Neural progenitor cell (in vitro differentiated cells): ENCODE measurements around the gene BLTP3A. TPM values are rescaled to one million over a fixed set of nuclear protein-coding genes. Genes with fewer than 3 reads are reported as not detected.
"Not testable (repeated sequence)": the region's sequence is repeated elsewhere in the genome, so short reads cannot be mapped to it uniquely, and the experiment has no call there.

Experiments
- DNase-seq: peaks from one replicate; pipeline ENCODE4 v3.0.0-alpha.2; 2016; ENCODE audit warnings: low spot score
- H2AFZ ChIP-seq: fragments of 200-600 bp; sonication (generic); replicated peaks from 2 replicates; pipeline ENCODE4 v1.6.1; 2016; ENCODE audit warnings: antibody characterized with exemption
- H3F3A ChIP-seq: fragments of 200-600 bp; sonication (generic); 2 replicates; pipeline ENCODE4 v1.6.1; 2016; ENCODE audit warnings: antibody characterized with exemption, low read depth
- H3K27ac ChIP-seq: fragments of 200-600 bp; sonication (generic); 2 replicates; pipeline ENCODE4 v1.5.1; 2016; ENCODE audit warnings: mild to moderate bottlenecking
- H3K27me3 ChIP-seq: fragments of 200-600 bp; sonication (generic); 2 replicates; pipeline ENCODE4 v1.6.1; 2016; ENCODE audit warnings: mild to moderate bottlenecking, moderate library complexity
- H3K36me3 ChIP-seq: fragments of 200-600 bp; sonication (generic); 2 replicates; pipeline ENCODE4 v1.5.1; 2016
- H3K4me1 ChIP-seq: fragments of 200-600 bp; sonication (generic); 2 replicates; pipeline ENCODE4 v1.6.1; 2016; ENCODE audit warnings: mixed run types
- H3K4me2 ChIP-seq: fragments of 200-600 bp; sonication (generic); 2 replicates; pipeline ENCODE4 v1.6.1; 2016
- H3K4me3 ChIP-seq: fragments of 200-600 bp; sonication (generic); 2 replicates; pipeline ENCODE4 v1.5.1; 2016
- H3K79me2 ChIP-seq: fragments of 200-600 bp; sonication (generic); 2 replicates; pipeline ENCODE4 v1.6.1; 2016; ENCODE audit warnings: low read depth
- H3K9ac ChIP-seq: fragments of 200-600 bp; sonication (generic); 2 replicates; pipeline ENCODE4 v1.6.1; 2016
- H3K9me3 ChIP-seq: fragments of 200-600 bp; sonication (generic); 2 replicates; pipeline ENCODE4 v1.5.1; 2016; ENCODE audit warnings: low read depth
- H4K20me1 ChIP-seq: fragments of 200-600 bp; sonication (generic); 2 replicates; pipeline ENCODE4 v1.6.1; 2016; ENCODE audit warnings: low read depth
- H3K27ac Mint-ChIP-seq: 3 replicates; pipeline ENCODE4 v1.8.0; 2021; ENCODE audit warnings: mixed read lengths
- H3K27me3 Mint-ChIP-seq: 2 replicates; pipeline ENCODE4 v1.8.0; 2022; ENCODE audit warnings: low read depth, mild to moderate bottlenecking, inconsistent platforms, moderate library complexity, mixed read lengths; ENCODE audit not compliant: insufficient read depth
- H3K36me3 Mint-ChIP-seq: 3 replicates; pipeline ENCODE4 v1.8.0; 2021; ENCODE audit warnings: mixed read lengths
- H3K4me1 Mint-ChIP-seq: 3 replicates; pipeline ENCODE4 v1.8.0; 2021; ENCODE audit warnings: mixed read lengths
- H3K4me3 Mint-ChIP-seq: 3 replicates; pipeline ENCODE4 v1.8.0; 2021; ENCODE audit warnings: mild to moderate bottlenecking, moderate library complexity, mixed read lengths
- H3K9me3 Mint-ChIP-seq: 3 replicates; pipeline ENCODE4 v1.8.0; 2020; ENCODE audit warnings: mixed read lengths
- CTCF ChIP-seq: fragments of 200-600 bp; sonication (generic); IDR thresholded peaks from 2 replicates; pipeline ENCODE4 v1.5.1; 2017; ENCODE audit warnings: antibody characterized with exemption, mild to moderate bottlenecking
- EZH2 ChIP-seq: fragments of 200-600 bp; sonication (generic); IDR thresholded peaks from 2 replicates; pipeline ENCODE4 v1.6.1; 2017; ENCODE audit warnings: antibody characterized with exemption, mild to moderate bottlenecking, moderate library complexity
- EZH2phosphoT487 ChIP-seq: fragments of 200-600 bp; sonication (generic); IDR thresholded peaks from 2 replicates; pipeline ENCODE4 v1.6.1; 2017; ENCODE audit warnings: antibody characterized with exemption
- total RNA-seq: library from RNA; depleted of rRNA; stranded (reverse); fragments of >200 nt; gene quantifications from 2 replicates; pipeline ENCODE4 v1.2.3, GENCODE V29; 2015; ENCODE audit warnings: low replicate concordance

Gene BLTP3A
- total RNA-seq, 1 donor from 2014 or later: 13.8 TPM

GRCh38 chr6:34816635-34817301, 24.9 kb downstream of the BLTP3A start:
- Histone ChIP-seq H3K4me3 (no peak overlapping the region), H3F3A (no peaks in the 10 kb centered on the region), H3K27me3 (no peaks in the 10 kb centered on the region), H2AFZ (no peak overlapping the region), H3K79me2 (peaks cover 56% of the 10 kb centered on the region), H3K36me3 (no peaks in the 10 kb centered on the region), H3K9me3 (no peaks in the 10 kb centered on the region), H4K20me1 (peaks cover 32% of the 10 kb centered on the region), H3K4me2 (no peak overlapping the region), H3K4me1 (no peaks in the 10 kb centered on the region), H3K27ac (no peak overlapping the region), H3K9ac (no peak overlapping the region)
- H3K9me3 Mint-ChIP-seq: no peaks in the 10 kb centered on the region
- peaks cover 2% of the 10 kb centered on the region for H3K27me3 Mint-ChIP-seq
- no peaks in the 10 kb centered on the region for H3K36me3 Mint-ChIP-seq
- TF ChIP-seq EZH2phosphoT487 (no peak), EZH2 (no peak), CTCF (no peak)
- DNase-seq: no peak
- no peak overlapping the region for H3K27ac Mint-ChIP-seq
- no peak overlapping the region for H3K4me3 Mint-ChIP-seq
- no peaks in the 10 kb centered on the region for H3K4me1 Mint-ChIP-seq

GRCh38 chr6:34817446-34817845, 25.6 kb downstream of the BLTP3A start:
- peaks cover 2% of the 10 kb centered on the region for H3K27me3 Mint-ChIP-seq

GRCh38 chr6:34818872-34819570, 27.1 kb downstream of the BLTP3A start:
- not testable (repeated sequence) for H3K4me1 Mint-ChIP-seq, H3K9me3 Mint-ChIP-seq, H3K27ac ChIP-seq, DNase-seq, H3K4me3 ChIP-seq, H3K4me1 ChIP-seq, H3K36me3 ChIP-seq, H3K27ac Mint-ChIP-seq, H3K4me3 Mint-ChIP-seq, H3K27me3 Mint-ChIP-seq, H3K4me2 ChIP-seq, H3K27me3 ChIP-seq, H2AFZ ChIP-seq, H3K9me3 ChIP-seq, H3K9ac ChIP-seq, H3F3A ChIP-seq
- H4K20me1 ChIP-seq: peaks cover 20% of the 10 kb centered on the region
- H3K79me2 ChIP-seq: peaks cover 40% of the 10 kb centered on the region
- H3K36me3 Mint-ChIP-seq: peaks cover 11% of the 10 kb centered on the region

More at GRCh38 chr6:34817446-34817845, 25.6 kb downstream of the BLTP3A start:
- Histone ChIP-seq H3K27ac (no peak overlapping the region), H3K4me2 (no peak overlapping the region), H3K9me3 (no peaks in the 10 kb centered on the region), H3K4me1 (no peaks in the 10 kb centered on the region), H3K79me2 (peaks cover 49% of the 10 kb centered on the region), H2AFZ (no peak overlapping the region), H3K9ac (no peak overlapping the region), H3K27me3 (no peaks in the 10 kb centered on the region), H4K20me1 (peaks cover 25% of the 10 kb centered on the region), H3K36me3 (no peaks in the 10 kb centered on the region), H3F3A (no peaks in the 10 kb centered on the region), H3K4me3 (no peak overlapping the region)
- Mint-ChIP-seq H3K4me1 (no peaks in the 10 kb centered on the region), H3K36me3 (no peaks in the 10 kb centered on the region), H3K9me3 (no peaks in the 10 kb centered on the region), H3K4me3 (no peak overlapping the region), H3K27ac (no peak overlapping the region)
- TF ChIP-seq CTCF (no peak), EZH2phosphoT487 (no peak), EZH2 (no peak)
- no peak for DNase-seq
